OCI-M2 (cell line): ENCODE data around the gene IER2.
"Not testable (repeated sequence)": the region's sequence is repeated elsewhere in the genome, so short reads cannot be mapped to it uniquely, and the experiment has no call there.

Experiments
- DNase-seq: peaks from one replicate; lab custom pipeline; 2025; ENCODE audit not compliant: unreplicated experiment; lab: John Stamatoyannopoulos, UW

The IER2 gene

GRCh38 chr19:13162724-13163608 lies 12.8 kb downstream of the IER2 start:
- DNase-seq, result no peak

GRCh38 chr19:13163609-13164342 lies 13.6 kb downstream of the IER2 start:
- no peak for DNase-seq

GRCh38 chr19:13164343-13165161 lies 14.3 kb downstream of the IER2 start:
- no peak for DNase-seq

- DNase-seq, result no peak
Observed at GRCh38 chr19:13165162-13165997, 15.2 kb downstream of the IER2 start.

- not testable (repeated sequence) for DNase-seq
Observed at GRCh38 chr19:13166151-13166550, 15.9 kb downstream of the IER2 start.

DNA sequence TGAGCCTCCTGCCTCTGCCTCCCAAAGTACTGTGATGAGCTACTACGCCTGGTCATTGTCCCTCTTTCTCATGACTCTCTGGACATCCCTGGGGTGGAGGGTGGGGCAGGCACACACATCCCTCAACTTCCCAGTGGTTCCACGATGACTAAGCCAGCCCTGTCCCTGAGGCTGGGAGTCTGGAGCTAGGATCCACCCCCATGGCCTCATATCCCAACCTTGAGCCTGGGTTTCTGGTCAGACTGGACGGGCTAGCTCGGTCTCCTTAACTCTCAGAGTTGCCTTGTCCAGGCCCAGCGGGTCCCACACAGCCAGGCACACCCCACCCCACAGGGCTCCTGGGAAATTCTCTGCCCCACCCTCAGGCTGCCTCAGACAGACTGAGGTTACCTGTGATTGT lies 19.6 kb downstream of the IER2 start:
- DNase-seq, result no peak

DNA sequence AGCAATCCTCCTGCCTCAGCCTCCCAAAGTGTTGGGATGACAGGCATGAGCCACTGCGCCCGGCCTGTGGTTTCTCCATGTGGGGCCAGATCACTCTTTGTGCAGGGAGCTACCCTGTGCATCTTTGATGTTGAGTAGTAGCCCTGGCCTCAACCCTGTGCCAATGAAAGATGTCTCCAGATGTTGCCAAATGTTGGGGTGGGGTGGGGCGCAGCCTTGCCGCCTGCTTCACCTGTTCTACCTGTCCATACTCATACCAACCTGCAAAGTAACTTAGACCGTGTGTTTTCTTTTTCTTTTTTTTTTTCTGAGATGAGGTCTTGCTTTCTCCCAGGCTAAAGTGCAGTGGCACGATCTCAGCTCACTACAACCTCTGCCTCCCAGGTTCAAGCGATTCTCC lies 20.9 kb downstream of the IER2 start:
- DNase-seq, result no peak

- no peak for DNase-seq
Observed at GRCh38 chr19:13172346-13173138, 22.3 kb downstream of the IER2 start.

- no peak for DNase-seq
Observed at GRCh38 chr19:13173139-13173737, 23.0 kb downstream of the IER2 start.

- no peak for DNase-seq
Observed at GRCh38 chr19:13176345-13176744, 26.1 kb downstream of the IER2 start.

DNA sequence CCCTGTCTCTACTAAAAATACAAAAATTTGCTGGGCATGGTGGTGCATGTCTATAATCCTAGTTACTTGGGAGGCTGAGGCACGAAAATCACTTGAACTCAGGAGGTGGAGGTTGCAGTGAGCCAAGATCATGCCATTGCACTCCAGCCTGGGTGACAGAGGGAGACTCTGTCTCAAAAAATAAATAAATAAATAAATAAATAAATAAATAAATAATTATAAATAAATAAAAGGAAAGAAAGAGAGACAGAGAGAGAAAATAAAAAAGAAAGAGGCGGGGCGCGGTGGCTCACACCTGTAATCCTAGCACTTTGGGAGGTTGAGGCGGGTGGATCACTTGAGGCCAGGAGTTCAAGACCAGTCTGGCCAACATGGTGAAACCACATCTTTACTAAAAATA lies 27.4 kb downstream of the IER2 start:
- not testable (repeated sequence) for DNase-seq

DNA sequence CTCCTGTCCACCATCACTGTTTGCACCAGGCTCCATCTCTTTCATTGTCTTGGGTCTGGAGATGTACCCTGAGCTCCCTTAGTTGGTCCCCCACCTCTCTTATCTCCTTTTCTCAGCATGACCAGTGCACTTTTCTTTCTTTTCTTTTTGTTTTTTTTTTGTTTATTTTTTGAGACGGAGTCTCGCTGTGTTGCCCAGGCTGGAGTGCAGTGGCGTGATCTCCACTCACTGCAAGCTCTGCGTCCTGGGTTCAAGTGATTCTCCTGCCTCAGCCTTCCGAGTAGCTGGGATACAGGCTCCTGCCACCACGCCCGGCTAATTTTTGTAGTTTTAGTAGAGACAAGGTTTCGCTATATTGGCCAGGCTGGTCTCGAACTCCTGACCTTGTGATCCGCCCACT lies 28.1 kb downstream of the IER2 start:
- DNase-seq, result not testable (repeated sequence)

- no peak for DNase-seq
Observed at GRCh38 chr19:13181747-13182388, 31.7 kb downstream of the IER2 start.

GRCh38 chr19:13184926-13185325 lies 34.7 kb downstream of the IER2 start:
- DNase-seq, result not testable (repeated sequence)

GRCh38 chr19:13185763-13186657 lies 35.8 kb downstream of the IER2 start:
- DNase-seq, result not testable (repeated sequence)

- DNase-seq, result not testable (repeated sequence)
Observed at GRCh38 chr19:13186688-13187087, 36.5 kb downstream of the IER2 start.

- DNase-seq, result no peak
Observed at GRCh38 chr19:13187419-13187818, 37.2 kb downstream of the IER2 start.

DNA sequence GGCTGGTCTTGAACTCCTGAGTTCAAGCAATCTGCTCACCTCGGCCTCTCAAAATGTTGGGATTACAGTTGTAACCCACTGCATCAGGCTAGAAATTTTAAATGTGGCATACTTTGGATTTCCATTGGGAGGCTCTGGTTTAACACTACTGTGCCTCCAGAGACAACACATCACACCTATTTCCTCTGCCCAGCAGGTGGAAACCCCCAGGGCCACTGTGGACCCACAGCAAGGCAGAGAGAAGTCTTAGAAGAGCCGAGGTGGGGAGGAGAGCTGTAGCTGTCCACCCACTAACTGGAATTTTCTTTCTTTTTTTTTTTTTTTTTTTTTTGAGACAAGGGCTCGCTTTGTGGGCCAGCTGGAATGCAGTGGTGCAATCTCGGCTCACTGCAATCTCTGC lies 39.4 kb downstream of the IER2 start:
- DNase-seq, result no peak
